ACHN (cell line): ENCODE measurements around the gene PPM1N.

Source experiments
- DNase-seq: peaks from one replicate; pipeline ENCODE4 v3.0.0-alpha.2; 2015
- in situ Hi-C: cut with HindIII; loops from 2 replicates; pipeline ENCODE4 v1.10.0; 2017; ENCODE audit warnings: low sequenced_read_pairs, low pct_ligation_motif_present, low pct_unique_long_range_greater_than_20kb

PPM1N gene

GRCh38 chr19:45483033-45483432, 15.2 kb upstream of the PPM1N start:
- no peak for DNase-seq
- in situ Hi-C loops, result no loop called here

GRCh38 chr19:45484273-45484945, 13.8 kb upstream of the PPM1N start:
- in situ Hi-C loops, result no loop called here
- no peak for DNase-seq

GRCh38 chr19:45485305-45486077, 12.8 kb upstream of the PPM1N start:
- in situ Hi-C loops, result no loop called here
- DNase-seq, result peak; percentile 94

- DNase-seq, result no peak
- in situ Hi-C loops, result no loop called here
Measured at GRCh38 chr19:45488708-45489107, 9.5 kb upstream of the PPM1N start.

- in situ Hi-C loops, result no loop called here
- no peak for DNase-seq
Measured at GRCh38 chr19:45489216-45489855, 8.9 kb upstream of the PPM1N start.

GRCh38 chr19:45492137-45492626, 6.1 kb upstream of the PPM1N start:
- no peak for DNase-seq
- in situ Hi-C loops, result no loop called here

- DNase-seq, result no peak
- in situ Hi-C loops, result no loop called here
Measured at GRCh38 chr19:45492627-45493470, 5.4 kb upstream of the PPM1N start.

- in situ Hi-C loops, result no loop called here
- no peak for DNase-seq
Measured at GRCh38 chr19:45494261-45494916, 3.9 kb upstream of the PPM1N start.

- DNase-seq, result no peak
- in situ Hi-C loops, result no loop called here
Measured at GRCh38 chr19:45495178-45495577, 3.1 kb upstream of the PPM1N start.

GRCh38 chr19:45496349-45496953, 1.8 kb upstream of the PPM1N start:
- DNase-seq, result no peak
- in situ Hi-C loops, result no loop called here

GRCh38 chr19:45497791-45498190, 452 bp upstream of the PPM1N start:
- in situ Hi-C loops, result no loop called here
- DNase-seq, result no peak

- no peak for DNase-seq
- in situ Hi-C loops, result no loop called here
Measured at GRCh38 chr19:45499196-45500180, 1.2 kb downstream of the PPM1N start.

- in situ Hi-C loops, result no loop called here
- no peak for DNase-seq
Measured at GRCh38 chr19:45500918-45501729, 2.9 kb downstream of the PPM1N start.

GRCh38 chr19:45501730-45502014, 3.4 kb downstream of the PPM1N start:
- in situ Hi-C loops, result no loop called here
- no peak for DNase-seq

GRCh38 chr19:45502111-45502510, 3.9 kb downstream of the PPM1N start:
- no peak for DNase-seq
- in situ Hi-C loops, result no loop called here

GRCh38 chr19:45503909-45504308, 5.7 kb downstream of the PPM1N start:
- DNase-seq, result no peak
- in situ Hi-C loops, result no loop called here
